Non-pigmented ciliary epithelial cell (primary cell): Measurements from ENCODE around the gene LRRC49.
"Not testable (repeated sequence)": the region's sequence is repeated elsewhere in the genome, so short reads cannot be mapped to it uniquely, and the experiment has no call there.

Experiments used
- DNase-seq: peaks from one replicate; pipeline ENCODE4 v3.0.0-alpha.2; 2010; ENCODE audit warnings: low read depth

LRRC49 gene, protein sequence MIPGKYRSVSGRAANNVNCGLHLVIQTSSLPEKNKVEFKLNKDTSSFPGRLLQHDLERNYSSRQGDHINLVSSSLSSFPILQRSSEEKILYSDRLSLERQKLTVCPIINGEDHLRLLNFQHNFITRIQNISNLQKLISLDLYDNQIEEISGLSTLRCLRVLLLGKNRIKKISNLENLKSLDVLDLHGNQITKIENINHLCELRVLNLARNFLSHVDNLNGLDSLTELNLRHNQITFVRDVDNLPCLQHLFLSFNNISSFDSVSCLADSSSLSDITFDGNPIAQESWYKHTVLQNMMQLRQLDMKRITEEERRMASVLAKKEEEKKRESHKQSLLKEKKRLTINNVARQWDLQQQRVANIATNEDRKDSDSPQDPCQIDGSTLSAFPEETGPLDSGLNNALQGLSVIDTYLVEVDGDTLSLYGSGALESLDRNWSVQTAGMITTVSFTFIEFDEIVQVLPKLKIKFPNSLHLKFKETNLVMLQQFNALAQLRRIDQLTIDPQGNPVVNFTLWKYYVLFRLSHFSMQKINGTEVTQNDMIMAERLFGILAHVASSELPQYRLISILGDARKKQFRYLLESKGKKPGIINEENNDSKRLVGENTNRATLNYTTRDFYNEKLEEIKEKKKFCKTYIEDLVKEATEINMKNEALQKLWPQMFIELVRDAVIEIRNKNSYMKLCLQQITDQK

GRCh38 chr15:70892002-70892911, at the start of gene LRRC49, which contains the start of gene THAP10:
LRRC49 (plus strand) TSS chr15:70892826; CDS start chr15:70892895, 69 bp downstream.
THAP10 (minus strand) TSS chr15:70892433; CDS start chr15:70892272, 161 bp downstream.
- peak; percentile 76 for DNase-seq

GRCh38 chr15:70845602-70846360, 46.8 kb upstream of the LRRC49 start:
- DNase-seq = no peak

DNA sequence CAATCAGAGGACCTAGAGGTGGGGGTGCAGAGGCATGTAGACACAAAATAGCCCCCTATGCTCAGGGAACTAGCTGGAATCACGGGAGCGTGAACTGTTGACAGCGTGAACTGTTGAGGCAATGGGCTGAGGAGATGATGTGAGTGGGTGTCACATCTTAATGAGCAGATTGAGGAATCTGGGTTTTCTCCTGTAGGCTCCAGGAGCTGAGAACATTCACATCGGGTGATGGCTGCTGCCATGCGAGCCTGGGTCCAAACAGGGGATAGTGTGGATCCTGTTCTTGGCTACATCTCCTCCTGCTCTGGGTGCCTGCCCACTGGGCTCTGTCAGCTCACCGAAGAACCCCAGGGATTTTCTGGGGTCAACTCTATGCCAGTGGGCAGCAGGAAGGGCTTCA, 40.7 kb upstream of the LRRC49 start:
- no peak for DNase-seq

GRCh38 chr15:70852501-70853317, 39.9 kb upstream of the LRRC49 start:
- DNase-seq = no peak

GRCh38 chr15:70853318-70853972, 39.2 kb upstream of the LRRC49 start:
- no peak for DNase-seq

DNA sequence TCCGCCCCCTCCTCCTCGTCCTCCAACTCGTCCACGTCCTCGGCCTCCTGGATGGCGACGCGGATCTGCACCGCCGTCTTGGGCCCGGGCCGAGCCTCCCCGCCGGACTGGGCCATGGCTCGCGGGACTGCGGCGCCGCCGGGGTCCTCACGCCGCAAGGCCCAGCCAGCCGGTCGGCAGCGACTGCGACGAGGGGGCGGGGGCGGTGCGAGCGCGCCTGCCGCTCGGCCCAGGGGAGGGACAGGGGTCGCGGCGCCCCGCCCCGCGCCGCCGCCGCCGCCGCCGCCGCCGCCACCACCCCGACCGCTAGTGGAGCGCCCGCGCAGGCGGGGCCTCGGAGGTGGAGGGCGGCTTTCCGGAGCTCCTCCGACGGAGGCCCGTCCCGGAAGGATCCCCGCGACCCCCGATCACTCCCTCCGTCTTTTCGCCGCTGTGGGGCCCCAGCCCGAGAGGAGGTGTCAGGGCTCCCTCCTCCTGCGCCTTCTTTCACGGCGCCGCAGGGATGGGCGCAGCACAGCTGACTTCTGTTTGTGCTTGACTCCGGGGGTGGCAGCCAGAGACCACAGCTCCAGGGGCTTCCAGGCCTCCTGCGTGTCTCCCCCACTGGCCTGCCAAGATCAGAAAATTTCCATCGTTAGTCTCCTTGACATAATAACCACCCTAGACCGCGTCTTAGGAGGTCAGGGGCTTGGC, 38.5 kb upstream of the LRRC49 start, which contains the start of gene LARP6:
Gene LARP6, minus strand, starts transcription at position 185 of the 693 bp plus-strand sequence. Its CDS starts 69 bp downstream, at position 116.
- DNase-seq = no peak

- DNase-seq = no peak
Observed at GRCh38 chr15:70854666-70854976, 38.0 kb upstream of the LRRC49 start.

- DNase-seq = no peak
Observed at GRCh38 chr15:70855764-70856163, 36.9 kb upstream of the LRRC49 start.

GRCh38 chr15:70856177-70856883, 36.3 kb upstream of the LRRC49 start:
- DNase-seq = no peak

GRCh38 chr15:70856884-70857561, 35.6 kb upstream of the LRRC49 start:
- DNase-seq = peak; percentile 95

- no peak for DNase-seq
Observed at GRCh38 chr15:70857562-70858285, 34.9 kb upstream of the LRRC49 start.

- DNase-seq = not testable (repeated sequence)
Observed at GRCh38 chr15:70858614-70859321, 33.9 kb upstream of the LRRC49 start.

GRCh38 chr15:70859322-70859908, 33.2 kb upstream of the LRRC49 start:
- DNase-seq = no peak

DNA sequence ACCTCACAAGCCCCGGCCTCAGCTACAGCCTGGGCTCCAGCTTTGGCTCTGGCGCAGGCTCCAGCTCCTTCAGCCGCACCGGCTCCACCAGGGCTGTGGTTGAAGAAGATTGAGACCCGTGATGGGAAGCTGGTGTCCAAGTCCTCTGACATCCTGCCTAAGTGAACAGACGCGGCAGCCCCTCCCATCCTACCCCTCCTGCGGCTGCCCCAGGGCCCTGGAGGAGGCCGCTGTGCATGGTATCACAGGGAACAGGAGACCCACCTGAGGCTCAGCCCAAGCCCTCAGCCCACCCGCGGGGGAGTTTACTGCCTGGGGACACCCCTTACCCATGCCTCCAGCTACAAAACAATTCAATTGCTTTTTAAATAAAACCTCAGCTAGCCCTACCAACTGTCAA, 32.6 kb upstream of the LRRC49 start:
- DNase-seq = no peak

DNA sequence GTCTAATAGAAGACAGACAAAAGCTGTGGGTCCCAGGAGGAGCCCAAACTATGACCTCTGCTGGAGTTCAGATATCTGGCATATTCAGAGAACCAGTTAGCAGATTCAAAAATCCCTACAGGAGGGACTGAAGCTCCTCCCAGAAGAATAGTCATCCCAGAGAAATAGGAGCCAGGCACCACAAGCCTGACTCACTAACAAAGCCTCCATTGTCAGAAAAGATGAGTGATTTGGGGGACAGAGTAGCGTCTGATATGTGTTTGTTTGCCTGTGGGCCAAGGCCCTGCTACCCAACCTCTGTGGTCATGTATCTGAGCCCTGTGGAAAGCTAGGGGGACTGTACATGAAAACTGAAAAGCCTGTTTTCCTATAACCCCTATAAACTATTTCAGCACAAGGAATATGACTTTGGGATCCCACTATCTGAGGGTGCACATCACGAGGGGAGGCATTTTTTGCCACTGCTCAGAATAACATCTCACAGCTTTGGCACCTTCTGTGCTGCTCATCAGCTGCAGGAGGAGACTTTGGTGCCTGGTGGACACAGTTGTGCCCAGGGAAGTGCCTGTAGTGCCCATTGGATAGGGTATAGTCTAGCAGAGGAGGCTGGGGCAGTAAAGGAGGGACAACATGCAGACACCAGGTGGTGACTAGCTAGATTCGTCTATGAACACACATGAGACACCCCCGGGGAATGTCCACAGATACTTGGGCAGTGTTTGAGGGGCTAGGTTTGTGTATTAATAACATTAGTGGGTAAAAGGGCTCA, 29.0 kb upstream of the LRRC49 start:
- DNase-seq = no peak
